T-cell (primary cell): ENCODE measurements around the gene ZNF710. TPM values are rescaled to one million over a fixed set of nuclear protein-coding genes. Genes with fewer than 3 reads are reported as not detected.

Experiments
- ATAC-seq, 4 experiments: fragments of 200-7000 bp in 3 of 4; fragments of 150-1000 bp in 1 of 4; cut with Tn5 transposase; replicated peaks in 1 of 4; 1 replicate in 3 of 4; 2 replicates in 1 of 4; pipeline ENCODE4 v1.10.0; 2021; ENCODE audit warnings: moderate library complexity in 3 of 4, mild to moderate bottlenecking in 2 of 4, moderate number of reproducible peaks in 1 of 4
- CTCF ChIA-PET, 2 donors: fragments of 300-600 bp; sonication (Branson Sonifier 250); formaldehyde crosslinking; loops; one replicate each; lab custom pipeline; 2022; ENCODE audit warnings: antibody characterized with exemption in 2 of 2; lab: Charles Lee
- POLR2A ChIA-PET, 2 donors: fragments of 300-600 bp; sonication (Branson Sonifier 250); formaldehyde crosslinking; loops; one replicate each; lab custom pipeline; 2022; ENCODE audit warnings: antibody characterized with exemption in 2 of 2; lab: Charles Lee
- DNase-seq, 35 experiments: peaks; one replicate each; pipeline versions ENCODE4 v3.0.0 to v3.0.0-alpha.2; 2013 to 2023
- H3K27ac ChIP-seq: one replicate; pipeline ENCODE4 v1.5.1; 2013; ENCODE audit warnings: low read length
- H3K27me3 ChIP-seq, 2 experiments: replicated peaks in 1 of 2; 1 replicate in 1 of 2; 2 replicates in 1 of 2; pipeline versions ENCODE4 v1.6.1 to v1.7.0; 2013; ENCODE audit warnings: low read length in 1 of 2, mixed read lengths in 1 of 2; ENCODE audit not compliant: control insufficient read depth in 2 of 2, insufficient read depth in 2 of 2; ENCODE audit errors: extremely low read depth in 1 of 2
- H3K36me3 ChIP-seq, 2 donors: 1 replicate in 1 of 2; 2 replicates in 1 of 2; pipeline versions ENCODE4 v1.6.1 to v1.7.0; 2013; ENCODE audit warnings: low read length in 1 of 2; ENCODE audit not compliant: control insufficient read depth in 2 of 2, insufficient read depth in 1 of 2; ENCODE audit errors: extremely low read depth in 1 of 2
- H3K4me1 ChIP-seq, 2 experiments: 1 replicate in 1 of 2; 2 replicates in 1 of 2; pipeline versions ENCODE4 v1.6.1 to v1.7.0; 2013; ENCODE audit warnings: low read length in 2 of 2, mixed read lengths in 1 of 2; ENCODE audit not compliant: insufficient read depth in 2 of 2, control insufficient read depth in 1 of 2; ENCODE audit errors: extremely low read depth in 1 of 2
- H3K4me3 ChIP-seq, 2 donors: 1 replicate in 1 of 2; 2 replicates in 1 of 2; pipeline versions ENCODE4 v1.5.1 to v1.7.0; 2013; ENCODE audit warnings: mild to moderate bottlenecking in 2 of 2, low read length in 1 of 2, moderate library complexity in 1 of 2; ENCODE audit not compliant: control insufficient read depth in 1 of 2; ENCODE audit errors: extremely low read depth in 1 of 2
- H3K9me3 ChIP-seq: 2 replicates; pipeline ENCODE4 v1.7.0; 2013
- H3K27ac Mint-ChIP-seq, 2 donors: one replicate each; pipeline ENCODE4 v1.8.0; 2020 to 2021; ENCODE audit warnings: mild to moderate bottlenecking in 2 of 2, mixed read lengths in 2 of 2
- H3K27me3 Mint-ChIP-seq, 2 donors: one replicate each; pipeline ENCODE4 v1.8.0; 2021 to 2022; ENCODE audit warnings: mixed read lengths in 2 of 2
- H3K36me3 Mint-ChIP-seq: one replicate; pipeline ENCODE4 v1.8.0; 2021; ENCODE audit warnings: mixed read lengths
- H3K4me1 Mint-ChIP-seq, 3 donors: one replicate each; pipeline ENCODE4 v1.8.0; 2020 to 2022; ENCODE audit warnings: mixed read lengths in 3 of 3, mild to moderate bottlenecking in 1 of 3
- H3K4me3 Mint-ChIP-seq, 3 donors: one replicate each; pipeline ENCODE4 v1.8.0; 2020 to 2022; ENCODE audit warnings: mild to moderate bottlenecking in 3 of 3, mixed read lengths in 3 of 3, moderate library complexity in 3 of 3
- H3K9me3 Mint-ChIP-seq, 3 donors: one replicate each; pipeline ENCODE4 v1.8.0; 2020 to 2022; ENCODE audit warnings: mixed read lengths in 3 of 3
- WGBS: methylation state at CpG from one replicate; pipeline ENCODE4 v1.1.5; 2013; ENCODE audit warnings: missing lambda C conversion rate; ENCODE audit not compliant: insufficient coverage; 5-methylcytosine and 5-hydroxymethylcytosine counted together
- total RNA-seq, 35 experiments: library from RNA in 6 of 35; stranded (reverse) in 6 of 35; fragments of 120-200 nt in 1 of 35; gene quantifications; one replicate each; pipeline versions ENCODE4 v1.2.1 to v1.2.4 and lab custom pipeline; 2013 to 2026

The ZNF710 gene
- total RNA-seq, 5 donors from 2014 or later (not counting 1 experiment from before 2014, with no cell fraction given) = 11.8 to 21.2 (median 17.7) TPM

GRCh38 chr15:90049030-90049429 lies 47.9 kb downstream of the ZNF710 start:
- POLR2A ChIA-PET = no interaction called here
- DNase-seq = no peak
- Histone ChIP-seq H3K27me3 (no peaks in the 10 kb centered on the region), H3K36me3 (no peaks in the 10 kb centered on the region), H3K27ac (no peak overlapping the region), H3K9me3 (no peaks in the 10 kb centered on the region), H3K4me1 (peaks cover 0 to 8% of the 10 kb centered on the region in 2 experiments), H3K4me3 (no peak overlapping the region)
- WGBS = 97% methylated on average over 5 of the region's 5 CpGs
- H3K4me3 Mint-ChIP-seq = no peak overlapping the region
- ATAC-seq = no peak
- H3K36me3 Mint-ChIP-seq = no peaks in the 10 kb centered on the region
- H3K27me3 Mint-ChIP-seq = no peaks in the 10 kb centered on the region
- no peaks in the 10 kb centered on the region for H3K9me3 Mint-ChIP-seq
- peaks cover 13 to 35% (median 14%) of the 10 kb centered on the region in 3 donors for H3K4me1 Mint-ChIP-seq
- H3K27ac Mint-ChIP-seq = no peak overlapping the region
- CTCF ChIA-PET = interaction anchor here in 1 of 2 donors (0.7 kb wide), 1 partner anchor 34 kb away, joined by 4 read pairs; no protein-coding TSS in a partner anchor

- no peaks in the 10 kb centered on the region for H3K9me3 Mint-ChIP-seq
- peak overlapping the region in 1 of 2 donors; percentile 28 for H3K27ac Mint-ChIP-seq
- no peaks in the 10 kb centered on the region for H3K27me3 Mint-ChIP-seq
- Histone ChIP-seq H3K4me3 (no peak overlapping the region), H3K27me3 (no peaks in the 10 kb centered on the region), H3K4me1 (peaks cover 6 to 8% of the 10 kb centered on the region in 2 experiments), H3K9me3 (no peaks in the 10 kb centered on the region), H3K36me3 (no peaks in the 10 kb centered on the region), H3K27ac (no peak overlapping the region)
- no peak for DNase-seq
- no peaks in the 10 kb centered on the region for H3K36me3 Mint-ChIP-seq
- H3K4me1 Mint-ChIP-seq = peaks cover 19 to 38% (median 20%) of the 10 kb centered on the region in 3 donors
- no peak for ATAC-seq
- ChIA-PET POLR2A (interaction anchor here in 1 of 2 donors (0.5 kb wide), 1 partner anchor 56 kb away, joined by 12 read pairs; no protein-coding TSS in a partner anchor), CTCF (no interaction called here)
- WGBS = 98% methylated on average over 9 of the region's 22 CpGs
- no peak overlapping the region for H3K4me3 Mint-ChIP-seq
Measured at GRCh38 chr15:90049666-90050604, 48.8 kb downstream of the ZNF710 start.

GRCh38 chr15:90051874-90052273 lies 50.8 kb downstream of the ZNF710 start:
- Mint-ChIP-seq H3K36me3 (no peaks in the 10 kb centered on the region), H3K4me1 (peaks cover 16 to 25% (median 20%) of the 10 kb centered on the region in 3 donors), H3K4me3 (no peak overlapping the region), H3K9me3 (no peaks in the 10 kb centered on the region), H3K27ac (peak overlapping the region in 1 of 2 donors; percentile 17), H3K27me3 (no peaks in the 10 kb centered on the region)
- H3K27me3 ChIP-seq = no peaks in the 10 kb centered on the region
- no peak overlapping the region for H3K4me3 ChIP-seq
- no peaks in the 10 kb centered on the region for H3K36me3 ChIP-seq
- POLR2A ChIA-PET = no interaction called here
- H3K4me1 ChIP-seq = peaks cover 0 to 6% of the 10 kb centered on the region in 2 experiments
- CTCF ChIA-PET = no interaction called here
- no peaks in the 10 kb centered on the region for H3K9me3 ChIP-seq
- no peak for DNase-seq
- no peak overlapping the region for H3K27ac ChIP-seq
- no peak for ATAC-seq
- WGBS = 75% methylated on average over 5 of the region's 5 CpGs

- Histone ChIP-seq H3K36me3 (no peaks in the 10 kb centered on the region), H3K4me3 (no peak overlapping the region), H3K9me3 (no peaks in the 10 kb centered on the region), H3K27ac (no peak overlapping the region), H3K27me3 (no peaks in the 10 kb centered on the region), H3K4me1 (peaks cover 9 to 11% of the 10 kb centered on the region in 2 experiments)
- CTCF ChIA-PET = no interaction called here
- POLR2A ChIA-PET = no interaction called here
- DNase-seq (no peak), ATAC-seq (no peak)
- Mint-ChIP-seq H3K36me3 (no peaks in the 10 kb centered on the region), H3K27ac (peak overlapping the region in 1 of 2 donors; percentile 52), H3K4me3 (no peak overlapping the region), H3K4me1 (peaks cover 23 to 35% (median 32%) of the 10 kb centered on the region in 3 donors), H3K27me3 (no peaks in the 10 kb centered on the region), H3K9me3 (no peaks in the 10 kb centered on the region)
- 96% methylated on average over 9 of the region's 14 CpGs for WGBS
Measured at GRCh38 chr15:90053685-90054466, 52.8 kb downstream of the ZNF710 start.

- Histone ChIP-seq H3K36me3 (no peaks in the 10 kb centered on the region), H3K9me3 (no peaks in the 10 kb centered on the region), H3K4me1 (peaks cover 16 to 19% of the 10 kb centered on the region in 2 experiments), H3K27ac (no peak overlapping the region), H3K27me3 (no peaks in the 10 kb centered on the region), H3K4me3 (no peak overlapping the region)
- ChIA-PET POLR2A (no interaction called here), CTCF (no interaction called here)
- no peaks in the 10 kb centered on the region for H3K36me3 Mint-ChIP-seq
- DNase-seq (no peak), ATAC-seq (no peak)
- peak overlapping the region; percentile 1 to 14 for H3K27ac Mint-ChIP-seq
- H3K9me3 Mint-ChIP-seq = no peaks in the 10 kb centered on the region
- no peak overlapping the region for H3K4me3 Mint-ChIP-seq
- H3K27me3 Mint-ChIP-seq = no peaks in the 10 kb centered on the region
- H3K4me1 Mint-ChIP-seq = peaks cover 29 to 40% (median 40%) of the 10 kb centered on the region in 3 donors
- WGBS = 94% methylated on average over 5 of the region's 7 CpGs
Measured at GRCh38 chr15:90054618-90055097, 53.5 kb downstream of the ZNF710 start.

GRCh38 chr15:90055182-90055581 lies 54.1 kb downstream of the ZNF710 start:
- ATAC-seq = no peak
- Histone ChIP-seq H3K27me3 (no peaks in the 10 kb centered on the region), H3K4me3 (no peak overlapping the region), H3K36me3 (no peaks in the 10 kb centered on the region), H3K9me3 (no peaks in the 10 kb centered on the region), H3K27ac (no peak overlapping the region), H3K4me1 (peaks cover 21 to 22% of the 10 kb centered on the region in 2 experiments)
- no peaks in the 10 kb centered on the region for H3K27me3 Mint-ChIP-seq
- H3K9me3 Mint-ChIP-seq = no peaks in the 10 kb centered on the region
- no peak for DNase-seq
- H3K4me3 Mint-ChIP-seq = no peak overlapping the region
- 96% methylated on average over 7 of the region's 7 CpGs for WGBS
- H3K4me1 Mint-ChIP-seq = peaks cover 32 to 45% (median 42%) of the 10 kb centered on the region in 3 donors
- no peaks in the 10 kb centered on the region for H3K36me3 Mint-ChIP-seq
- ChIA-PET CTCF (no interaction called here), POLR2A (no interaction called here)
- H3K27ac Mint-ChIP-seq = peak overlapping the region in 1 of 2 donors; percentile 15
